Endothelial cell of umbilical vein (primary cell): ENCODE measurements around the gene PAIP2. TPM values are rescaled to one million over a fixed set of nuclear protein-coding genes. Genes with fewer than 3 reads are reported as not detected.

Experiments
- BruUV-seq: library from RNA; stranded (reverse); fragments of 400-500 nt; replicated peaks from 2 replicates; lab custom pipeline; 2021; lab: Mats Ljungman, UMichigan
- CTCF ChIA-PET: fragments of 300-600, 350-600 bp; sonication (Branson Sonifier 250); formaldehyde crosslinking; loops from one replicate; lab custom pipeline; 2021; ENCODE audit warnings: antibody characterized with exemption, inconsistent platforms; lab: Charles Lee
- POLR2A ChIA-PET: fragments of 300-600, 350-600 bp; sonication (Branson Sonifier 250); formaldehyde crosslinking; loops from one replicate; lab custom pipeline; 2021; ENCODE audit warnings: antibody characterized with exemption, inconsistent platforms; lab: Charles Lee
- DNase-seq: peaks from one replicate; pipeline ENCODE4 v3.0.0-alpha.2; 2011; ENCODE audit warnings: low read depth, low spot score
- FAIRE-seq: peaks from 2 replicates; lab custom pipeline; 2011; peaks lifted over from hg19 to GRCh38; lab: Jason Lieb, UNC
- H2AFZ ChIP-seq: 2 replicates; pipeline ENCODE4 v1.6.0; 2012; ENCODE audit warnings: low read depth, low read length, control low read depth, inconsistent platforms
- H3K27ac ChIP-seq: 2 replicates; pipeline ENCODE4 v1.5.1; 2011; ENCODE audit warnings: low read depth, mild to moderate bottlenecking, control low read depth, low read length, moderate library complexity; ENCODE audit not compliant: insufficient read depth
- H3K27me3 ChIP-seq, 2 experiments: 2 replicates each; pipeline versions ENCODE4 v1.6.0 to v1.6.1; 2011; ENCODE audit warnings: low read length in 2 of 2, mixed read lengths in 1 of 2; ENCODE audit not compliant: control insufficient read depth in 2 of 2, insufficient read depth in 2 of 2
- H3K36me3 ChIP-seq, 2 experiments: 2 replicates in 1 of 2; 3 replicates in 1 of 2; pipeline ENCODE4 v1.5.1; 2011; ENCODE audit warnings: low read length in 2 of 2, mild to moderate bottlenecking in 1 of 2, moderate library complexity in 1 of 2; ENCODE audit not compliant: control insufficient read depth in 2 of 2, insufficient read depth in 2 of 2; ENCODE audit errors: extremely low read depth in 1 of 2
- H3K4me1 ChIP-seq: 3 replicates; pipeline ENCODE4 v1.5.1; 2011; ENCODE audit warnings: mild to moderate bottlenecking, low read length; ENCODE audit not compliant: control insufficient read depth, insufficient read depth; ENCODE audit errors: extremely low read depth
- H3K4me2 ChIP-seq: 2 replicates; pipeline ENCODE4 v1.6.1; 2011; ENCODE audit warnings: low read length, control low read depth, mixed read lengths; ENCODE audit not compliant: insufficient read depth
- H3K4me3 ChIP-seq, 3 experiments: fragments of 200-600 bp in 1 of 3; sonication (generic), shearing (Covaris generic) in 1 of 3; replicated peaks in 1 of 3; 2 replicates each; pipeline ENCODE4 v1.5.1; 2011 to 2016; ENCODE audit warnings: control low read depth in 3 of 3, low read length in 3 of 3, mild to moderate bottlenecking in 2 of 3, inconsistent platforms in 1 of 3, low read depth in 1 of 3, moderate library complexity in 1 of 3; ENCODE audit not compliant: insufficient read depth in 1 of 3
- H3K79me2 ChIP-seq: 2 replicates; pipeline ENCODE4 v1.6.0; 2012; ENCODE audit warnings: low read length, inconsistent platforms; ENCODE audit not compliant: control insufficient read depth, insufficient read depth
- H3K9ac ChIP-seq: replicated peaks from 2 replicates; pipeline ENCODE3; 2011; ENCODE audit warnings: low read length, control low read depth; ENCODE audit not compliant: insufficient read depth; ENCODE audit errors: extremely low read depth
- H3K9me1 ChIP-seq: replicated peaks from 3 replicates; pipeline ENCODE4 v1.6.0; 2011; ENCODE audit warnings: mild to moderate bottlenecking, low read length; ENCODE audit not compliant: control insufficient read depth, insufficient read depth; ENCODE audit errors: extremely low read depth
- H3K9me3 ChIP-seq: replicated peaks from 2 replicates; pipeline ENCODE4 v1.5.1; 2012; ENCODE audit warnings: low read length, inconsistent platforms; ENCODE audit not compliant: control insufficient read depth, insufficient read depth
- H4K20me1 ChIP-seq: replicated peaks from 2 replicates; pipeline ENCODE3; 2011; ENCODE audit warnings: mild to moderate bottlenecking, low read length; ENCODE audit not compliant: control insufficient read depth, insufficient read depth; ENCODE audit errors: extremely low read depth
- CTCF ChIP-seq, 2 donors: IDR thresholded peaks; 1 replicate in 1 of 2; 2 replicates in 1 of 2; pipeline ENCODE4 v1.5.1; 2011; ENCODE audit warnings: low read length in 2 of 2, mild to moderate bottlenecking in 2 of 2, moderate library complexity in 2 of 2, control low read depth in 1 of 2, inconsistent platforms in 1 of 2, low read depth in 1 of 2; ENCODE audit not compliant: insufficient read depth in 1 of 2; ENCODE audit errors: extremely low read depth in 1 of 2
- EZH2 ChIP-seq: IDR thresholded peaks from 2 replicates; pipeline ENCODE4 v1.6.1; 2012; ENCODE audit warnings: borderline replicate concordance, low read depth, mild to moderate bottlenecking, moderate library complexity, low read length, inconsistent platforms; ENCODE audit not compliant: severe bottlenecking
- FOS ChIP-seq: IDR thresholded peaks from 2 replicates; pipeline ENCODE4 v1.6.1; 2011; ENCODE audit warnings: mild to moderate bottlenecking, low read length, moderate library complexity, borderline replicate concordance; ENCODE audit not compliant: insufficient read depth
- GATA2 ChIP-seq: IDR thresholded peaks from 2 replicates; pipeline ENCODE4 v1.7.0; 2011; ENCODE audit warnings: low read depth, mild to moderate bottlenecking, moderate library complexity, mixed read lengths, low read length; ENCODE audit not compliant: insufficient read length, insufficient read depth
- JUN ChIP-seq: IDR thresholded peaks from 2 replicates; pipeline ENCODE4 v1.6.1; 2011; ENCODE audit warnings: borderline replicate concordance, low read depth; ENCODE audit not compliant: insufficient read length, insufficient read depth
- MAX ChIP-seq: IDR thresholded peaks from 2 replicates; pipeline ENCODE4 v1.6.1; 2011; ENCODE audit not compliant: insufficient read depth, insufficient read length
- POLR2A ChIP-seq: IDR thresholded peaks from 2 replicates; pipeline ENCODE4 v1.6.1; 2012; ENCODE audit warnings: low read depth, mild to moderate bottlenecking, control low read depth, low read length
- POLR2AphosphoS5 ChIP-seq: IDR thresholded peaks from 2 replicates; pipeline ENCODE4 v1.6.1; 2012; ENCODE audit warnings: low read depth, mild to moderate bottlenecking, control low read depth, low read length, moderate library complexity; ENCODE audit not compliant: insufficient read depth
- dilution Hi-C: fragments of 300-500 bp; cut with MboI; formaldehyde crosslinking; loops from one replicate; pipeline ENCODE4 v1.15.0; 2019; ENCODE audit warnings: low sequenced_read_pairs; ENCODE audit not compliant: extremely low pct_ligation_motif_present
- intact Hi-C: fragments of 100-400 bp; cut with micrococcal nuclease; formaldehyde crosslinking; loops from one replicate; pipeline ENCODE4 v1.10.0; 2022
- polyA plus RNA-seq, 4 experiments: library from polyadenylated mRNA; depleted of rRNA in 3 of 4; stranded (reverse) in 3 of 4; unstranded in 1 of 4; fragments of >200 nt; gene quantifications; 2 replicates each; pipeline versions ENCODE4 v1.2.1 to v1.2.3, GENCODE V29; 2011 to 2012; ENCODE audit warnings: missing spikeins in 1 of 4
- total RNA-seq: library from RNA; stranded (reverse); gene quantifications from 2 replicates; pipeline ENCODE4 v1.2.3, GENCODE V29; 2021

PAIP2 gene
- total and polyA plus RNA-seq, 2 donors (not counting 3 experiments of a cell fraction or from before 2014, with no cell fraction given), result 52.1 to 80.4 TPM

GRCh38 chr5:139381837-139382761 lies 40.4 kb downstream of the PAIP2 start:
- no peaks in the 10 kb centered on the region for H3K79me2 ChIP-seq
- H4K20me1 ChIP-seq, result no peaks in the 10 kb centered on the region
- no peak for TF ChIP-seq POLR2AphosphoS5
- TF ChIP-seq EZH2, result no peak
- TF ChIP-seq JUN, result no peak
- TF ChIP-seq POLR2A, result no peak
- no peak for TF ChIP-seq MAX
- TF ChIP-seq FOS, result no peak
- no peak for TF ChIP-seq GATA2
- no peak for TF ChIP-seq CTCF (IDR thresholded peaks at IDR 0.05; ENCODE audit: extremely low read depth in 1 of 2, insufficient read depth in 1 of 2, low read depth in 1 of 2, low read length in 2 of 2)
- DNase-seq (no peak), FAIRE-seq (no peak)
- no peak overlapping the region for H3K27ac ChIP-seq
- no TSS peak for BruUV-seq
- dilution Hi-C loops (no loop called here), intact Hi-C loops (no loop called here)
- no peaks in the 10 kb centered on the region for H3K9me1 ChIP-seq
- H3K4me1 ChIP-seq, result no peaks in the 10 kb centered on the region
- CTCF ChIA-PET, result no interaction called here
- H3K4me3 ChIP-seq, result no peak overlapping the region
- no peaks in the 10 kb centered on the region for H3K36me3 ChIP-seq
- H3K9ac ChIP-seq, result no peak overlapping the region
- POLR2A ChIA-PET, result no interaction called here
- H3K27me3 ChIP-seq, result no peaks in the 10 kb centered on the region
- no peak overlapping the region for H3K4me2 ChIP-seq
- no peaks in the 10 kb centered on the region for H3K9me3 ChIP-seq
- no peak overlapping the region for H2AFZ ChIP-seq
